Measurements from ENCODE around the gene SACM1L. TPM values are rescaled to one million over a fixed set of nuclear protein-coding genes. Genes with fewer than 3 reads are reported as not detected.

SACM1L gene
- total and polyA plus RNA-seq, 2 of the 8 experiments (the other 6 are each of a cell fraction or from before 2014, with no cell fraction given): 20.1 to 61.0 TPM

GRCh38 chr3:45778761-45779201, 89.6 kb downstream of the SACM1L start (continued):
- TF ChIP-seq, protein P1, sequence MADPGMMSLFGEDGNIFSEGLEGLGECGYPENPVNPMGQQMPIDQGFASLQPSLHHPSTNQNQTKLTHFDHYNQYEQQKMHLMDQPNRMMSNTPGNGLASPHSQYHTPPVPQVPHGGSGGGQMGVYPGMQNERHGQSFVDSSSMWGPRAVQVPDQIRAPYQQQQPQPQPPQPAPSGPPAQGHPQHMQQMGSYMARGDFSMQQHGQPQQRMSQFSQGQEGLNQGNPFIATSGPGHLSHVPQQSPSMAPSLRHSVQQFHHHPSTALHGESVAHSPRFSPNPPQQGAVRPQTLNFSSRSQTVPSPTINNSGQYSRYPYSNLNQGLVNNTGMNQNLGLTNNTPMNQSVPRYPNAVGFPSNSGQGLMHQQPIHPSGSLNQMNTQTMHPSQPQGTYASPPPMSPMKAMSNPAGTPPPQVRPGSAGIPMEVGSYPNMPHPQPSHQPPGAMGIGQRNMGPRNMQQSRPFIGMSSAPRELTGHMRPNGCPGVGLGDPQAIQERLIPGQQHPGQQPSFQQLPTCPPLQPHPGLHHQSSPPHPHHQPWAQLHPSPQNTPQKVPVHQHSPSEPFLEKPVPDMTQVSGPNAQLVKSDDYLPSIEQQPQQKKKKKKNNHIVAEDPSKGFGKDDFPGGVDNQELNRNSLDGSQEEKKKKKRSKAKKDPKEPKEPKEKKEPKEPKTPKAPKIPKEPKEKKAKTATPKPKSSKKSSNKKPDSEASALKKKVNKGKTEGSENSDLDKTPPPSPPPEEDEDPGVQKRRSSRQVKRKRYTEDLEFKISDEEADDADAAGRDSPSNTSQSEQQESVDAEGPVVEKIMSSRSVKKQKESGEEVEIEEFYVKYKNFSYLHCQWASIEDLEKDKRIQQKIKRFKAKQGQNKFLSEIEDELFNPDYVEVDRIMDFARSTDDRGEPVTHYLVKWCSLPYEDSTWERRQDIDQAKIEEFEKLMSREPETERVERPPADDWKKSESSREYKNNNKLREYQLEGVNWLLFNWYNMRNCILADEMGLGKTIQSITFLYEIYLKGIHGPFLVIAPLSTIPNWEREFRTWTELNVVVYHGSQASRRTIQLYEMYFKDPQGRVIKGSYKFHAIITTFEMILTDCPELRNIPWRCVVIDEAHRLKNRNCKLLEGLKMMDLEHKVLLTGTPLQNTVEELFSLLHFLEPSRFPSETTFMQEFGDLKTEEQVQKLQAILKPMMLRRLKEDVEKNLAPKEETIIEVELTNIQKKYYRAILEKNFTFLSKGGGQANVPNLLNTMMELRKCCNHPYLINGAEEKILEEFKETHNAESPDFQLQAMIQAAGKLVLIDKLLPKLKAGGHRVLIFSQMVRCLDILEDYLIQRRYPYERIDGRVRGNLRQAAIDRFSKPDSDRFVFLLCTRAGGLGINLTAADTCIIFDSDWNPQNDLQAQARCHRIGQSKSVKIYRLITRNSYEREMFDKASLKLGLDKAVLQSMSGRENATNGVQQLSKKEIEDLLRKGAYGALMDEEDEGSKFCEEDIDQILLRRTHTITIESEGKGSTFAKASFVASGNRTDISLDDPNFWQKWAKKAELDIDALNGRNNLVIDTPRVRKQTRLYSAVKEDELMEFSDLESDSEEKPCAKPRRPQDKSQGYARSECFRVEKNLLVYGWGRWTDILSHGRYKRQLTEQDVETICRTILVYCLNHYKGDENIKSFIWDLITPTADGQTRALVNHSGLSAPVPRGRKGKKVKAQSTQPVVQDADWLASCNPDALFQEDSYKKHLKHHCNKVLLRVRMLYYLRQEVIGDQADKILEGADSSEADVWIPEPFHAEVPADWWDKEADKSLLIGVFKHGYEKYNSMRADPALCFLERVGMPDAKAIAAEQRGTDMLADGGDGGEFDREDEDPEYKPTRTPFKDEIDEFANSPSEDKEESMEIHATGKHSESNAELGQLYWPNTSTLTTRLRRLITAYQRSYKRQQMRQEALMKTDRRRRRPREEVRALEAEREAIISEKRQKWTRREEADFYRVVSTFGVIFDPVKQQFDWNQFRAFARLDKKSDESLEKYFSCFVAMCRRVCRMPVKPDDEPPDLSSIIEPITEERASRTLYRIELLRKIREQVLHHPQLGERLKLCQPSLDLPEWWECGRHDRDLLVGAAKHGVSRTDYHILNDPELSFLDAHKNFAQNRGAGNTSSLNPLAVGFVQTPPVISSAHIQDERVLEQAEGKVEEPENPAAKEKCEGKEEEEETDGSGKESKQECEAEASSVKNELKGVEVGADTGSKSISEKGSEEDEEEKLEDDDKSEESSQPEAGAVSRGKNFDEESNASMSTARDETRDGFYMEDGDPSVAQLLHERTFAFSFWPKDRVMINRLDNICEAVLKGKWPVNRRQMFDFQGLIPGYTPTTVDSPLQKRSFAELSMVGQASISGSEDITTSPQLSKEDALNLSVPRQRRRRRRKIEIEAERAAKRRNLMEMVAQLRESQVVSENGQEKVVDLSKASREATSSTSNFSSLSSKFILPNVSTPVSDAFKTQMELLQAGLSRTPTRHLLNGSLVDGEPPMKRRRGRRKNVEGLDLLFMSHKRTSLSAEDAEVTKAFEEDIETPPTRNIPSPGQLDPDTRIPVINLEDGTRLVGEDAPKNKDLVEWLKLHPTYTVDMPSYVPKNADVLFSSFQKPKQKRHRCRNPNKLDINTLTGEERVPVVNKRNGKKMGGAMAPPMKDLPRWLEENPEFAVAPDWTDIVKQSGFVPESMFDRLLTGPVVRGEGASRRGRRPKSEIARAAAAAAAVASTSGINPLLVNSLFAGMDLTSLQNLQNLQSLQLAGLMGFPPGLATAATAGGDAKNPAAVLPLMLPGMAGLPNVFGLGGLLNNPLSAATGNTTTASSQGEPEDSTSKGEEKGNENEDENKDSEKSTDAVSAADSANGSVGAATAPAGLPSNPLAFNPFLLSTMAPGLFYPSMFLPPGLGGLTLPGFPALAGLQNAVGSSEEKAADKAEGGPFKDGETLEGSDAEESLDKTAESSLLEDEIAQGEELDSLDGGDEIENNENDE (IDR thresholded peaks at IDR 0.05; ENCODE audit: insufficient replicate concordance, low read length): no peak
- no peak for TF ChIP-seq SIX5 (IDR thresholded peaks at IDR 0.05; ENCODE audit: low read depth, low read length)
- TF ChIP-seq MAX (IDR thresholded peaks at IDR 0.05): no peak
- no peak for TF ChIP-seq TBP (IDR thresholded peaks at IDR 0.05; ENCODE audit: low read depth, low read length)

Measured in H1 (cell line).